Prostate gland (tissue), 2 donors: ENCODE results near the gene SRGAP1.

Experiments
- CTCF ChIP-seq, 4 experiments: fragments of 200-600 bp in 2 of 4; fragments of 450-650 bp in 2 of 4; sonication (generic) in 2 of 4; IDR thresholded peaks; 1 replicate in 3 of 4; 2 replicates in 1 of 4; pipeline ENCODE4 v1.5.1; 2016 to 2019; ENCODE audit warnings: antibody characterized with exemption in 4 of 4, mild to moderate bottlenecking in 2 of 4, moderate library complexity in 2 of 4
- POLR2A ChIP-seq: fragments of 450-650 bp; IDR thresholded peaks from one replicate; pipeline ENCODE4 v1.6.1; 2016; ENCODE audit warnings: antibody characterized with exemption, mild to moderate bottlenecking

- TF ChIP-seq CTCF (IDR thresholded peaks at IDR 0.05) (no peak), POLR2A (no peak)
Observed at GRCh38 chr12:63912651-63913050, 68.2 kb downstream of the SRGAP1 start.
